Renal cortical epithelial cell (primary cell): ENCODE results near the gene STBD1. TPM values are rescaled to one million over a fixed set of nuclear protein-coding genes. Genes with fewer than 3 reads are reported as not detected.
"Not testable (repeated sequence)": the region's sequence is repeated elsewhere in the genome, so short reads cannot be mapped to it uniquely, and the experiment has no call there.

Experiments
- DNase-seq: peaks from one replicate; pipeline ENCODE4 v3.0.0-alpha.2; 2011; ENCODE audit warnings: low read depth
- total RNA-seq: library from RNA; depleted of rRNA; stranded (reverse); fragments of >200 nt; gene quantifications from 2 replicates; pipeline ENCODE4 v1.2.3, GENCODE V29; 2014

The STBD1 gene
- 10.6 and 11.6 TPM in 2 replicates for total RNA-seq

DNA sequence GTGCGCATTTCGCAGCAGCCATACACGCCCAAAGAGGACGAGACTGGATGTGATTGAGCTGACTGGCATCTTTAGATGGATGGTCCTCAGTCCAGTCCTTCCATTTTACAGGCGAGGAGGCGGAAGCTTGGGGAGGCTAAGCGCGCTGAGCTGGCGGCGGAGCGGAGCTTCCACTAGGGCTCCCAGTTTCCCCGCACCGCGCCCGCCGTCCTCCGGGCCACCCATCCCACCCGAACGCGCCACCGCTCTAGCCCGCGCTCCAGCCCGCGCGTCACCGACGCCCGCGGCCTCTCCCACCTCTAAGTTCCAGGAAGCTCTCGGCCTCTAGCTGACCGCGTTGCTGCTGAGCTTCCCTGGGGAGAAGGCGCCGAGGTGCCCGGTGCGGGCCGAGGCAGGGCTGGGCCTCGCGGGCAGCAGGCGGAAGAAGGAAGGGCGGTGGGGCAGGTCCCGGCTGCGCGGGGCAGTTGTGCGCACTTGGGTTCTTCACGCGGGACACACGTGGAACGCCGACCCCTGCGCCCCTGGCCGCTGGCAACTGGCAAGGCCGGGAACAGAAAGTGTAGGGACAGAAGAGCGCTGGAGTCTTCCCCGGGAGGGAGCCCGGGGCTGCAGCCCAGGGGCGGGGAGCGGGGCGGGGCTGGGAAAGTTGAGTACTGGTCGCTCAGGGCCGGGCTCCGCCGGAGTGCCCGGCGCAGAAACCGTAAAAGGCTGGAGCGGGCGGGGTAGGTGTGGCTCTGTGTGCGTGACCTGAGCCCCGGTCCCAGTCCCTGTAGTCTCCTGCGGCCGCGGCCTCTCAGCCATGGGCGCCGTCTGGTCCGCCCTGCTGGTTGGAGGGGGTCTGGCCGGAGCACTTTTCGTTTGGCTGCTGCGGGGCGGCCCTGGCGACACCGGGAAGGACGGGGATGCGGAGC, at the start of gene STBD1:
Gene STBD1, plus strand, starts transcription at position 763 of the 911 bp plus-strand sequence. Its CDS starts 37 bp downstream, at position 800.
- DNase-seq: no peak

DNA sequence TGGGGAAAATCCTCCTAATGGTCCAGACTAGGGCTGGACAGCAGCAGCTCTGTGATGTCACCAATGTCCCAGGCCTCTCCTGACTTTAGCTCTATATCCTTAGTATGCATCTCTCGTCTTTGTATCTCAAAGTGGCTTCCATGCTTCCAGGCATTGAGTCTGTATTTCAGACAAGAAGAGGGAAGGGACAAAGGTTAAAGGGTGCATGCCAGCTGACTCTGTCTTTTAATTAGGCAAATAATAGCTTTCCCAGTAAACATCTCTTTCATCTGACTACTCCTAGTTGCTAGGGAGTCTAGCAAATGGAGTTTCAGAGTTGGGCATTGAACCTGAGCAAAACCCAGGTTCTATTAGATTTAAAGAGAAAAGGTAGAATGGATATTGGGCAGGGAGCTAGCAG, 49.6 kb upstream of the STBD1 start:
- DNase-seq: no peak

GRCh38 chr4:76257824-76258223, 48.7 kb upstream of the STBD1 start:
- no peak for DNase-seq

DNA sequence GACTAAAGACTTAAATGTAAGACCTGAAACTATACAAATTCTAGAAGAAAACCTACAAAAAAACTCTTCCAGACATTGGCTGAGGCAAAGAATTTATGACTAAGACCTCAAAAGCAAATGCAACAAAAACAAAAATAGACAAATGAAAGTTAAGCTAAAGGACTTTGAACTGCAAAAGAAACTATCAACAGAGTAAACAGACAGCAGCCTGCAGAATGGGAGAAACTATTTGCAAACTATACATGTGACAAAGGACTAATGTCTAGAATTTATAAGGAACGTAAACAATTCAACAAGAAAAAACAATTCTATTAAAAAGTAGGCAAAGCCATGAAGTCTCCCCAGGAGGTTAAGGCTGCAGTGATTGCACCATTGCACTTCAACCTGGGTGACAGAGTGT, 46.0 kb upstream of the STBD1 start:
- no peak for DNase-seq

DNA sequence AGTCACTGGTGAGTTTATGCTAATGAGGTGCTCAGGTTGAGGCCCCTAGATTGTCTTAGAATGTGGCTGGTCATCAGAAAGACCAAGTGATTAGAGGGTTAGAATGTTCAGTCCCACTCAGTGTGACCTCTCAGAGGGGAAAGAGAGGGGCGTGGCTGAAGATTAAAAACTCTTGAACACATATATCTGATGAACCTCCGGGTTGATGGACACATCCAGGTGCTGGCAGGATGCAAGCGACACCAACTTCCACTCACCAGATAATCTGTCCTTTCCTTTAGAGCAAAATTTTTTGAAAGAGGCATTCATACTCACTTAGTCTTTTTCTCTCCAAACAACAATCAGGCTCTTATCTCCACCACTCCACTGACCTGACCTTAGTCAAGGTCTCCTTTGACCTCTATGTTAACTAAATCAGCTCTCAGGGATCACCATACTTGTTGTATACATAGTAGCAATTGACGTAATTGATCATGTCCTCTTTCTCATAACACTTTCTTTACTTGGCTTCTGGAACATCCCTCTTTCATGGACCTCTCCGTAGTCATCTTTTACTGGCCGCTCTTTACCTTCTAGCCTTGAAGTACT, 40.8 kb upstream of the STBD1 start:
- DNase-seq: no peak

DNA sequence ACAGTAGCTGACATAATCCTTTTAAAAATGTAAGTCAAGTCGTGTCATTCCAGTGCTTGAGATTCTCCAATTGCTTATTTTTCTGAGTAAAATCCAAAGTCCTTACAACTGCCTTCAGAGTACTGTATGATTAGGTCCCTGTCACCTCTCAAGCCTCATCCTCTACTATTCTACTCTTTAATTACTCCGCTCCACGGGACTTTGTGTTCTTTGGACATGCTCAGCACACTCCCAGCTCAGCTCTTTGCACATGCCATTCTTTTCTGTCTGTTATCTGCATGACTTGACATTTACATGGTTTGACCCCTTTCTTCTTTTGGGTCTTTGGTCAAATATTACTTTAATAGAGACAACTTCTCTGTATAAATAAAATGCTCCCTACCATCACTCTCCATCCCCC, 39.9 kb upstream of the STBD1 start:
- no peak for DNase-seq

DNA sequence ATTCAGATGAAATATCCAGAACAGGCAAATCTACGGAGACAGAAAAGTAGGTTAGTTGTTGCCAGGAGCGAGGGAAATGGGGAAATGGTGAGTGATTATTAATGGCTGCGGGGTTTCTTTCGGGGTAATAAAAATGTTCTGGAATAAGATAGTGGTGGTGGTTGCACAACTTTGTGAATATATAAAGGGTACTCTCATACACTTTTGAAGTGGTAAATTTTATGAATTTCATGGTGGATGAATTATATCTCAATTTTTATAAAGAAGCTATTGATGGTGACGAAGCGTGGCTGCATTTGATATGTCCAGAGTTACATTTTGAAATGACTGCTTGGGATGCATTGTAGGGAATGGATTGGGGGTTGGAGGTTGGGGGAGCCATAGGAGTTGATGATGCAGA, 38.7 kb upstream of the STBD1 start:
- no peak for DNase-seq

- DNase-seq: no peak
Observed at GRCh38 chr4:76270244-76271175, 36.0 kb upstream of the STBD1 start.

DNA sequence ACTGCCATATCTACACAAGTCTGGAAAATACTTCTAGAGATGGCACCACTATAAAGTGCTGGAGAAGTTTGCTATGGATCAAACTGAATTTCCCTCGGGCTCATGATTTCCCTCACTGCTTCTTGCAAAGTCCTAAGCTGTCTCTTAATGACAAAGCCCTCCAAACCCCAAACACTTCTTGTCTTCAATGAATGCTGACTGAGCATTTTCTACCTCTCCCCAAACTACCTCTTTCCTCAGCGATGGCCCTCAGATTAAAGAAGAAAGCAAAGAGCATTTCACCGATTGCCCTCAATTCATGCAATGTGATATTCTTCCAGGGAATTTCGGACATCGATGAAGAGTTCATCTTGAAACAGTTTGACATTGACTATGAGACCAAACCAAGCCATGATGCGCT, 35.3 kb upstream of the STBD1 start:
- no peak for DNase-seq

GRCh38 chr4:76272073-76272472, 34.5 kb upstream of the STBD1 start:
- DNase-seq: peak; percentile 32

DNA sequence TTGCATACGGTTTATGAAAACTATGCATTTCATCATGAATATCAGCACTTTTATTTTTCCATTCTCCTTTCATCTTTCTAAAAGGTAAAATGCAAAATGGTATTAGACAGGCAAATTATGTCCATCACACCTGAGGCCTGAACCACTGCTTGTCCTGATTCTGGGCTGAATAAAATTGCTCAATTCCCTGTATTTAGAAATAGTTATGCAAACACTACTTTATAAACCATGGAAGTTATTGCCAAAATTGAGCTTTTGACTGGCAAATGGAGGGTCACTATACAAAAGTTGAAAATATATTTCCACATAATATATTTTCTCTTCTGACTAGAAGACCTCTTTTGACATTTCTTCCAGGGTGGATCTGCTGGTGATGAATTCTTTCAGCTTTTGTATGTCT, 34.0 kb upstream of the STBD1 start:
- no peak for DNase-seq

- DNase-seq: no peak
Observed at GRCh38 chr4:76272999-76273398, 33.5 kb upstream of the STBD1 start.

- DNase-seq: no peak
Observed at GRCh38 chr4:76275486-76276124, 30.9 kb upstream of the STBD1 start.

- DNase-seq: no peak
Observed at GRCh38 chr4:76276813-76277212, 29.7 kb upstream of the STBD1 start.

- no peak for DNase-seq
Observed at GRCh38 chr4:76277667-76278066, 28.9 kb upstream of the STBD1 start.

DNA sequence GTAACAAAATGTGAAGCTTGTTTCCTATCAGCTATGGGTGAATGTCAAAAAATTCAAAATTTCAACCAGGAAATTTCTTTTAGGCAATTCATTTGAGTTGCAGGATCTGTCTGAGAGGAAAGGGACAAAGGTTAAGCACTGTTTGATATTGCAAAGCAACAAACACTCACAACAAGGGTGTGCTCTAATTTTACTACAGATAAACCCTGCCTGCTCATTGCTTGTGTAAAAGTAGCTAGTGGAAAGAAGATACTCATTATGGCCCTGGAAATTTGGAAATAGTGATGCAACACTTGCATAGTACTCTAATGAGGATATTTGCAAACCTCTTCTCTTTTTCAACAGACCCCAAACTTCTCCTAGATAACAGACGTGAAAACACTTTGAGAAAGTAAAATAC, 27.9 kb upstream of the STBD1 start:
- no peak for DNase-seq

DNA sequence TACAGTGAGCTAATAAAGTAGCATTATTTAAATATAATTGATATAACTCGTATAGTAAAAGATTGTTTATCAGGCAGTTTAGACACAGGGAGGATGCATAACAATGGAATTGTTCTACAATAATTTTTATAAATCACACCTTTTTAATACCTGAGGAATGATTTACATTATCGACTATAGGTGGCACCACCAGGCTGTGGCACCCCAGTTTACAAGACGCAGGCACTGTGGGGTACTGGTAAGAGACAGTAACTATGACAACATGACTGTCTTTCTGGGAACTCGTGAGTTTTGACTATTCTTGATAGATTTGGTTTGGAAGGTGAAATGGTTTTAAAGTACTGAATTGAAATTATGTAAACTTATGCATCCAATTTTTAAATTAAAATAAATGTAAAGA, 27.1 kb upstream of the STBD1 start:
- DNase-seq: no peak

DNA sequence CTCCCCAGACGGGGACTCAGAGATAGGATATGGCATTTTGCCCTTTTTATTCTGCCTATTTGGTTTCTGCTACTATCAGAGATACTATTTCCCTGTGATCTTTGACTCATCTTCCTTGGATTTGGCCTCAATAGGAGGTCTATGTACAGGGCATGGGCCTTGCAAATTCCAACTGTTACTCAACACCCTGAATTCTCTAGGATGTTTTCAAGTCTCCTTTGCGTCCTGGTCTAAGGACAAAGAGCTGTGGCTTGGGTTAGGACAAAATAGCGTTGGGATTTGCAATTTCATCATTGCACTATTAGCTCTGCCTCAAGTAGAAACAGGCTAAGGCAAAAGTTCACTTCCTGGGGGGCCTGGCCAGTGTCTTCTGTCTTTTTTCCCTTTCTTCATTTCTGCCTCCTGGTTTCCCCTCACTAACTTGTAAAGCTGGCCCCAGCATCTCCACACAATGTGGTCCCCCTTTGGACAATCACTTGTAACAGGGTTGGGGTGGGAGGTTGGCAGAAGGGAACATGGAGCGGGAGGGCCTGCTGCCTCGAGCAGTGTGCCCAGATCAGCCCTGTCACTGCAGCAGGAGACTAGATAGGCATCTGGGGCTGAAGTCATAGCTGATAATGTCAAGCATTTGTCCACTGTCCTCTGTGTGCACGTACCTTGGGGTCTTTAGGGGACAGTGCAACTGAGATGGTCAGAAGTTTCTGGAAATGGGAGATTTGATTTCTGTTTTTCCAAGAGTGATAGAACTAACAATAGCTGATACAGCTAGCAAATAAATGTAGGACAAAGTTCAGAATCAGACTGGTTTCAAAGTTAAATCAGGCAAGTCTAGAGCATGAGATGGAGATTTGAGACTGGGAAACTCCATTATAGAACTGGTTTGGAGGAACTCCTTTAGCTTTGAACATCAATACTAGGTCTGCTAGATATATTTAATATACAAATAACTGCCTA, 25.8 kb upstream of the STBD1 start:
- DNase-seq: no peak

DNA sequence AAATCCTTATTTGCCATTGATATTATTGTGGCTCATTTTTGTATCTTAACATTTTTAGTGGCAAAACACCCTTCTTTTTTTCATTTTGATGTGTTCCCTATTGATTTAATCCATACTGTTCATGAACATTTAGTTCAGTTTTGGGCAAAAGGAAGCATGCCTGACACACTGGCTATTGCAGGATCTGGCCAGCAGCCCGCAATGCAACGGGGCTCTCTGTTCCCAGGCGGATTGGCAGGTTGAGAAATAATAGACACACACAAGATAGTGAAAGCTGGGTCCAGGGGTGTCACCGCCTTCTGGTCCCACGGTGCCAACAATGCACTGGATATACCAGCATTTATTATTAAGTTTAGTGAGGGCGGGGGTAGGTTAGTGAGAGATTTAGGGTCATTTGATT, 24.9 kb upstream of the STBD1 start:
- DNase-seq: not testable (repeated sequence)

DNA sequence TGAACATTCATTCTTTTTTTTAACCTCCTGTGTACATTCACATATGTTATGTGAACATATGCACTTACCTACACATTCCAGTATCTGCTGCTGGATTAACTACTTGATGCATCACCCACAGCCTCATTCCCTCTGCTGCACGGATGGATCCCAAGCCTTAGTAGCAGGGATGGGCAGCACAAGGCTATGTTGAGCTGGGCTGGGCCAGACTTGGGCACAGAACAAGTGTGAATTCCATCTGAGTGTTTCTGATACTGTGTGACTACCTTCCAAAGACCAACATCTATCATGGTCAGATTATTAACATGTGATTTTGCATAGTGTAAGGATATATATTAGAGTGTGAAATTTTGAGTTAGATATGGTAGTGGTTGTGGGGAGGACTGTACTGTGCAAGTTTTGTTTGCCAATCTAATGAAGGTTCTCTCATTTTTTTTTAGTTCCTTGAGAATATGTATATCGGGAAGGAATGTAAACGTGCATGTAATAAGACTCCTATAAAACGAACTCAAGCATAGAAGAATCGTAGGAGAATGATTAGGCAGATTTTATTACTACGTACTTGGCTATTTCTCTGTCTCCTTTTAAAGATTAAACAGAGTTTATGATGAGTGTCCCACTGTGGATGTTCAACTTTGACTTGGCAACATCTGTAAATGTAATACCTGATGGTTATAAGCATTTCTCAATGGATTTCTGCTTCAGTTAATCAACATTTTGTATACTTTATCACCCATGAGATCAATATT, 23.4 kb upstream of the STBD1 start:
- peak; percentile 29 for DNase-seq
